Breast epithelium (tissue), 3 donors: ENCODE measurements around the gene RFX4.

Experiments
- POLR2A ChIP-seq: fragments of 450-650 bp; IDR thresholded peaks from one replicate; pipeline ENCODE4 v1.6.1; 2016; ENCODE audit warnings: antibody characterized with exemption, mild to moderate bottlenecking, moderate library complexity
- POLR2AphosphoS5 ChIP-seq, 3 donors: sonication (generic); formaldehyde crosslinking; IDR thresholded peaks; one replicate each; pipeline ENCODE4 v1.6.1; 2017; ENCODE audit warnings: antibody characterized with exemption in 3 of 3
- TF ChIP-seq, protein P1 (sequence below), 3 donors: fragments of 450-650 bp; IDR thresholded peaks; one replicate each; pipeline ENCODE4 v1.5.1; 2016 to 2017; ENCODE audit warnings: antibody characterized with exemption in 3 of 3, mild to moderate bottlenecking in 3 of 3, moderate library complexity in 3 of 3

DNA sequence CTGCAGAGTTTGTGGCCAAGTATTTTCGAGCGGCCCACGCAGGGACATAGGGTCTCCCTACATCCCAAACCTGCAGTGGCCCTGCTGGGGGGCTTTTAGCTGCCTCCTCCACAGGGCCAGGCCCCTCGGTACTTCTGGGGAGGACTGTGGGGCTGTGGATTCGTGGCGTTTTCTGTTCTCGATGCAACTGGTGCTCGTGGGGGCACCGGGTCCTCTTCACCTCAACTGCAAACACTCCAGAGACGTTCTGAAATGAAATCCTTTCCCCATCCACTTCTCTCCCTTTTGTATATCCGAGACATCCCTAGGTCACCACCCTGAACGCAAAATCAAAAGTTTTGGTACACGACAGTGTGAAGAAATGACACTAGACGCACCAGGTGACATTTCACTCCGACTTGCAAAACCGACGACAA lies 2.3 kb downstream of the RFX4 start:
- TF ChIP-seq POLR2A (no peak), POLR2AphosphoS5 (IDR thresholded peaks at IDR 0.05) (no peak)
- TF ChIP-seq, protein P1, sequence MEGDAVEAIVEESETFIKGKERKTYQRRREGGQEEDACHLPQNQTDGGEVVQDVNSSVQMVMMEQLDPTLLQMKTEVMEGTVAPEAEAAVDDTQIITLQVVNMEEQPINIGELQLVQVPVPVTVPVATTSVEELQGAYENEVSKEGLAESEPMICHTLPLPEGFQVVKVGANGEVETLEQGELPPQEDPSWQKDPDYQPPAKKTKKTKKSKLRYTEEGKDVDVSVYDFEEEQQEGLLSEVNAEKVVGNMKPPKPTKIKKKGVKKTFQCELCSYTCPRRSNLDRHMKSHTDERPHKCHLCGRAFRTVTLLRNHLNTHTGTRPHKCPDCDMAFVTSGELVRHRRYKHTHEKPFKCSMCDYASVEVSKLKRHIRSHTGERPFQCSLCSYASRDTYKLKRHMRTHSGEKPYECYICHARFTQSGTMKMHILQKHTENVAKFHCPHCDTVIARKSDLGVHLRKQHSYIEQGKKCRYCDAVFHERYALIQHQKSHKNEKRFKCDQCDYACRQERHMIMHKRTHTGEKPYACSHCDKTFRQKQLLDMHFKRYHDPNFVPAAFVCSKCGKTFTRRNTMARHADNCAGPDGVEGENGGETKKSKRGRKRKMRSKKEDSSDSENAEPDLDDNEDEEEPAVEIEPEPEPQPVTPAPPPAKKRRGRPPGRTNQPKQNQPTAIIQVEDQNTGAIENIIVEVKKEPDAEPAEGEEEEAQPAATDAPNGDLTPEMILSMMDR (IDR thresholded peaks at IDR 0.05), result no peak
